Measurements from ENCODE around the gene STPG3. TPM values are rescaled to one million over a fixed set of nuclear protein-coding genes. Genes with fewer than 3 reads are reported as not detected.

The STPG3 gene
- total and polyA plus RNA-seq, 2 of the 13 experiments (the other 11 are each of a cell fraction or from before 2014, with no cell fraction given) = not detected

DNA sequence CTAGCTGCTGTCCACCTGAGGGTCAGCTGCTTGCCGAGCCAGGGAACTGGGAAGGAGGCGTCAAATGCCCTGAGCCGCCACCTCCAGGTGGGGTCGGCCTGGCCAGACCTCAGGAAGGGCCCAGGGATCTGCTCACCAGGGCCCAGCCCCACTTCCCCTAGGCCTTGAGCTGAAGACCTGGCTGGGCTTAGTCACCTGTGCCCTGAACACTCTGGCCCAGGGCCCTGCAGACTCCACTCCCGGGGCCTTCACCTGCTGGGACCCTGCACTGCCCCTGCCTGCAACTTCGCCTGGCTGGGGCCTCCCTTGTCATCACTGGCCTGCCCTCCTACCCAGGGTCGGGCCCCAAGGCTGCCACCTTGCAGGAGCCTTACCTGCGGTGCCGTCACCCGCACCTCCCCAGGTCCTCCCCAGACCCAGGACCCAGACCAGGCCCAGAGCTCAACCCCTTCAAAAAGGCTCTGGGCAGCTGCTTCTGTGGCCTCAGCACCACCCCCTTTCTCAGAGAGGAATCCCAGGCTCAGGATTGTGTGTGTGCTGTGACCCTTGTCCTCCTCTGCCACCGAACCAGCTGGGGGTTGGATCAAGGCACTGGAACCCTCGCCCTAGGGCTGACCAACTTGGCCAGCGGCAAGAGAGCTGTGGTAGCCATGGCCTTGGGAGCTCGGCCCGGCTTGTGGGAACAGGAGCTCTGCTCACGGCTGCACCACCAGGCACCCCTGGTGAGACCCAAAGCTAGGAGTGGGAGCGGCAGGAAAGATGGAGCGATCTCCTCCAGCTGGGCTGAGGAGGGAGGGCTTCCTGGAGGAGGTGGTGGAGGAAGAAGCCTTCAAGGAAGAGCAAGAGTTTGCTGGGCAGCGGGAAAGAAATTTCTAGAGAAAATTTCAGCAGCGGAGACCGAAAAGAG lies 2.9 kb downstream of the STPG3 start:
- ATAC-seq (peak; percentile 46), DNase-seq (ENCODE audit: low spot score) (no peak), FAIRE-seq (no peak)
- no TSS peak for BruUV-seq (replicated peaks)
- Histone ChIP-seq H3K4me1 (ENCODE audit: insufficient read depth, low read length) (peaks cover 66% of the 10 kb centered on the region), H3K79me2 (ENCODE audit: insufficient read depth, low read length) (peaks cover 18% of the 10 kb centered on the region), H2AFZ (ENCODE audit: low read length) (no peak overlapping the region), H3K36me3 (replicated peaks in 1 of 2; ENCODE audit: control insufficient read depth in 1 of 2, insufficient read depth in 2 of 2, low read length in 2 of 2) (peaks cover 9 to 13% of the 10 kb centered on the region in 2 experiments; a peak in 4 of 5 replicates), H3K4me2 (ENCODE audit: low read depth, low read length) (peak overlapping the region; percentile 79), H3K9me3 (ENCODE audit: low read length) (no peaks in the 10 kb centered on the region), H3K9ac (ENCODE audit: insufficient read depth, low read depth, low read length) (peak overlapping the region; percentile 86), H3K27me3 (ENCODE audit: control insufficient read depth in 1 of 2, insufficient read depth in 2 of 2, low read length in 2 of 2) (no peaks in the 10 kb centered on the region; a peak in 1 of 5 replicates), H4K20me1 (ENCODE audit: insufficient read depth, low read length) (no peaks in the 10 kb centered on the region), H3K4me3 (replicated peaks in 1 of 3; ENCODE audit: insufficient read depth in 1 of 3, low read depth in 2 of 3, low read length in 3 of 3) (peak overlapping the region; percentile 90 to 91 (median 91)), H3K27ac (ENCODE audit: extremely low read length, insufficient read depth, low read length) (peak overlapping the region; percentile 80)
- CTCF ChIA-PET (ENCODE audit: low intra/inter-chr PET ratio, low total read pairs) = no interaction called here
- POLR2A ChIA-PET = interaction anchor here (0.8 to 14.2 kb wide), 18 partner anchors 11 to 198 kb away, joined by 3 to 317 read pairs (median 4); partner anchors contain the start of genes ANAPC2, ENTPD8, EXD3 and NOXA1
- 2% methylated on average over 11 of the region's 21 CpGs for WGBS (ENCODE audit: low lambda C conversion rate)
- in situ Hi-C loops (cut with HindIII; ENCODE audit: extremely low pct_ligation_motif_present, low pct_unique_long_range_greater_than_20kb) = no loop called here
- intact Hi-C loops (cut with micrococcal nuclease; ENCODE audit: unreplicated experiment) = no loop called here
- TF ChIP-seq, protein P1, sequence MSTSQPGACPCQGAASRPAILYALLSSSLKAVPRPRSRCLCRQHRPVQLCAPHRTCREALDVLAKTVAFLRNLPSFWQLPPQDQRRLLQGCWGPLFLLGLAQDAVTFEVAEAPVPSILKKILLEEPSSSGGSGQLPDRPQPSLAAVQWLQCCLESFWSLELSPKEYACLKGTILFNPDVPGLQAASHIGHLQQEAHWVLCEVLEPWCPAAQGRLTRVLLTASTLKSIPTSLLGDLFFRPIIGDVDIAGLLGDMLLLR (CRISPR knock-in tag; IDR thresholded peaks at IDR 0.05) = 0 out of 2 replicates have a peak, but pooled peaks have one; percentile 32
- TF ChIP-seq ZNF619 (CRISPR knock-in tag; IDR thresholded peaks at IDR 0.05) (peak; percentile 61; the same call in 1 of the 2 replicates), KLF9 (CRISPR knock-in tag; IDR thresholded peaks at IDR 0.05; ENCODE audit: low read depth) (no peak), ZBTB38 (CRISPR knock-in tag; IDR thresholded peaks at IDR 0.05) (no peak), ZFP36 (IDR thresholded peaks at IDR 0.05; ENCODE audit: borderline replicate concordance, low read depth, low read length, partially characterized antibody) (peak; percentile 64), NCOA2 (CRISPR knock-in tag; IDR thresholded peaks at IDR 0.05) (no peak), NKX3-1 (CRISPR knock-in tag; IDR thresholded peaks at IDR 0.05) (no peak), ZNF441 (CRISPR knock-in tag; IDR thresholded peaks at IDR 0.05; ENCODE audit: borderline replicate concordance) (no peak), NCOA1 (CRISPR knock-in tag; IDR thresholded peaks at IDR 0.05) (no peak), ZNF605 (CRISPR knock-in tag; IDR thresholded peaks at IDR 0.05) (peak; percentile 30; the same call in 1 of the 2 replicates), RARG (CRISPR knock-in tag; IDR thresholded peaks at IDR 0.05; ENCODE audit: low read depth) (no peak)
- TF ChIP-seq, protein P2, sequence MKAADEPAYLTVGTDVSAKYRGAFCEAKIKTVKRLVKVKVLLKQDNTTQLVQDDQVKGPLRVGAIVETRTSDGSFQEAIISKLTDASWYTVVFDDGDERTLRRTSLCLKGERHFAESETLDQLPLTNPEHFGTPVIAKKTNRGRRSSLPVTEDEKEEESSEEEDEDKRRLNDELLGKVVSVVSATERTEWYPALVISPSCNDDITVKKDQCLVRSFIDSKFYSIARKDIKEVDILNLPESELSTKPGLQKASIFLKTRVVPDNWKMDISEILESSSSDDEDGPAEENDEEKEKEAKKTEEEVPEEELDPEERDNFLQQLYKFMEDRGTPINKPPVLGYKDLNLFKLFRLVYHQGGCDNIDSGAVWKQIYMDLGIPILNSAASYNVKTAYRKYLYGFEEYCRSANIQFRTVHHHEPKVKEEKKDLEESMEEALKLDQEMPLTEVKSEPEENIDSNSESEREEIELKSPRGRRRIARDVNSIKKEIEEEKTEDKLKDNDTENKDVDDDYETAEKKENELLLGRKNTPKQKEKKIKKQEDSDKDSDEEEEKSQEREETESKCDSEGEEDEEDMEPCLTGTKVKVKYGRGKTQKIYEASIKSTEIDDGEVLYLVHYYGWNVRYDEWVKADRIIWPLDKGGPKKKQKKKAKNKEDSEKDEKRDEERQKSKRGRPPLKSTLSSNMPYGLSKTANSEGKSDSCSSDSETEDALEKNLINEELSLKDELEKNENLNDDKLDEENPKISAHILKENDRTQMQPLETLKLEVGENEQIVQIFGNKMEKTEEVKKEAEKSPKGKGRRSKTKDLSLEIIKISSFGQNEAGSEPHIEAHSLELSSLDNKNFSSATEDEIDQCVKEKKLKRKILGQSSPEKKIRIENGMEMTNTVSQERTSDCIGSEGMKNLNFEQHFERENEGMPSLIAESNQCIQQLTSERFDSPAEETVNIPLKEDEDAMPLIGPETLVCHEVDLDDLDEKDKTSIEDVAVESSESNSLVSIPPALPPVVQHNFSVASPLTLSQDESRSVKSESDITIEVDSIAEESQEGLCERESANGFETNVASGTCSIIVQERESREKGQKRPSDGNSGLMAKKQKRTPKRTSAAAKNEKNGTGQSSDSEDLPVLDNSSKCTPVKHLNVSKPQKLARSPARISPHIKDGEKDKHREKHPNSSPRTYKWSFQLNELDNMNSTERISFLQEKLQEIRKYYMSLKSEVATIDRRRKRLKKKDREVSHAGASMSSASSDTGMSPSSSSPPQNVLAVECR (CRISPR knock-in tag; IDR thresholded peaks at IDR 0.05; ENCODE audit: borderline replicate concordance) = no peak
- TF ChIP-seq, protein P3, sequence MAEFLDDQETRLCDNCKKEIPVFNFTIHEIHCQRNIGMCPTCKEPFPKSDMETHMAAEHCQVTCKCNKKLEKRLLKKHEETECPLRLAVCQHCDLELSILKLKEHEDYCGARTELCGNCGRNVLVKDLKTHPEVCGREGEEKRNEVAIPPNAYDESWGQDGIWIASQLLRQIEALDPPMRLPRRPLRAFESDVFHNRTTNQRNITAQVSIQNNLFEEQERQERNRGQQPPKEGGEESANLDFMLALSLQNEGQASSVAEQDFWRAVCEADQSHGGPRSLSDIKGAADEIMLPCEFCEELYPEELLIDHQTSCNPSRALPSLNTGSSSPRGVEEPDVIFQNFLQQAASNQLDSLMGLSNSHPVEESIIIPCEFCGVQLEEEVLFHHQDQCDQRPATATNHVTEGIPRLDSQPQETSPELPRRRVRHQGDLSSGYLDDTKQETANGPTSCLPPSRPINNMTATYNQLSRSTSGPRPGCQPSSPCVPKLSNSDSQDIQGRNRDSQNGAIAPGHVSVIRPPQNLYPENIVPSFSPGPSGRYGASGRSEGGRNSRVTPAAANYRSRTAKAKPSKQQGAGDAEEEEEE (CRISPR knock-in tag; IDR thresholded peaks at IDR 0.05; ENCODE audit: borderline replicate concordance) = no peak

Data from HepG2 (cell line).